ENCODE measurements around the gene B3GAT3. TPM values are rescaled to one million over a fixed set of nuclear protein-coding genes. Genes with fewer than 3 reads are reported as not detected.
A peak's percentile ranks its signal among the peaks of the same experiment; 100 is the strongest.

The B3GAT3 gene
- total RNA-seq, 1 experiment from 2014 or later = 65.8 TPM

DNA sequence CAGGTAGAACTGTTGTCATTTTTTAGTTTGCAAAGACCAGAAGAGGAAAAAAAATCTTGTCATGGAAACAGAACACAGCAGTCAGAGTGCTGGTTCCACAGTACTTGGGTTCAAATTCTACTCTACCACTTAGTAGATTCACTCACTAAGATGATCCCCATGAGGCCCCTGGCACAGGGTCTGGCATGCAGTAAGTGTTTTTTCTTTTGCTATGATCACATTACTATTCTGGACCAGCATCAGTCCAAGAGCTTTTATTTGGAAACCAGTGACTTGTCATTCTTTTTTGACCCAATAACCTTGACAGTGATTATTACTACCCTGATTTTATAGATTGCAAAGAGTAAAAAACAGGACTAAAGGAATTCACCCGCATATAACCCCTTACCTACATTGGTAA, 52.2 kb downstream of the B3GAT3 start:
- H3F3A ChIP-seq (ENCODE audit: low read length, unreplicated experiment) = peaks cover 4% of the 10 kb centered on the region
- no peaks in the 10 kb centered on the region for H3K27me3 ChIP-seq (ENCODE audit: low read length)
- TF ChIP-seq EZH2 (IDR thresholded peaks at IDR 0.05; ENCODE audit: low read length, unreplicated experiment) = no peak
- TF ChIP-seq EZH2phosphoT487 (IDR thresholded peaks at IDR 0.05; ENCODE audit: borderline replicate concordance, low read length) = no peak
- TF ChIP-seq, protein P1, sequence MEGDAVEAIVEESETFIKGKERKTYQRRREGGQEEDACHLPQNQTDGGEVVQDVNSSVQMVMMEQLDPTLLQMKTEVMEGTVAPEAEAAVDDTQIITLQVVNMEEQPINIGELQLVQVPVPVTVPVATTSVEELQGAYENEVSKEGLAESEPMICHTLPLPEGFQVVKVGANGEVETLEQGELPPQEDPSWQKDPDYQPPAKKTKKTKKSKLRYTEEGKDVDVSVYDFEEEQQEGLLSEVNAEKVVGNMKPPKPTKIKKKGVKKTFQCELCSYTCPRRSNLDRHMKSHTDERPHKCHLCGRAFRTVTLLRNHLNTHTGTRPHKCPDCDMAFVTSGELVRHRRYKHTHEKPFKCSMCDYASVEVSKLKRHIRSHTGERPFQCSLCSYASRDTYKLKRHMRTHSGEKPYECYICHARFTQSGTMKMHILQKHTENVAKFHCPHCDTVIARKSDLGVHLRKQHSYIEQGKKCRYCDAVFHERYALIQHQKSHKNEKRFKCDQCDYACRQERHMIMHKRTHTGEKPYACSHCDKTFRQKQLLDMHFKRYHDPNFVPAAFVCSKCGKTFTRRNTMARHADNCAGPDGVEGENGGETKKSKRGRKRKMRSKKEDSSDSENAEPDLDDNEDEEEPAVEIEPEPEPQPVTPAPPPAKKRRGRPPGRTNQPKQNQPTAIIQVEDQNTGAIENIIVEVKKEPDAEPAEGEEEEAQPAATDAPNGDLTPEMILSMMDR (conservative IDR thresholded peaks at IDR 0.05; ENCODE audit: low read depth, low read length) = no peak
- H3K4me3 ChIP-seq (ENCODE audit: low read length) = no peak overlapping the region
- H3K27ac ChIP-seq (ENCODE audit: low read length) = no peak overlapping the region
- no peaks in the 10 kb centered on the region for H3K9me3 ChIP-seq (ENCODE audit: low read length)
- H3K36me3 ChIP-seq (ENCODE audit: low read depth, low read length) = peaks cover 71% of the 10 kb centered on the region
- ChIA-PET POLR2A (ENCODE audit: unreplicated experiment) (no interaction called here), CTCF (interaction anchor here (0.6 kb wide), 1 partner anchor 53 kb away, joined by 6 read pairs; no protein-coding TSS in a partner anchor)
- H3K9me2 ChIP-seq (replicated peaks; ENCODE audit: low read length) = no peaks in the 10 kb centered on the region
- peaks cover 59% of the 10 kb centered on the region for H4K20me1 ChIP-seq (ENCODE audit: low read length)
- peak overlapping the region; percentile 22; the same call in 1 of the 2 replicates for H3K4me2 ChIP-seq (ENCODE audit: low read length)
- peaks cover 22% of the 10 kb centered on the region for H3K4me1 ChIP-seq (ENCODE audit: insufficient read depth, low read length)
- H3K9ac ChIP-seq (ENCODE audit: low read length) = no peak overlapping the region
- no TSS peak for BruUV-seq (replicated peaks)
- intact Hi-C loops (cut with micrococcal nuclease) = no loop called here
- ATAC-seq (no peak), DNase-seq (no peak)
- H2AFZ ChIP-seq (ENCODE audit: low read length) = no peak overlapping the region
- peaks cover 94% of the 10 kb centered on the region for H3K79me2 ChIP-seq (ENCODE audit: low read length)

GRCh38 chr11:62567018-62567633, 54.7 kb downstream of the B3GAT3 start:
- H3K9ac ChIP-seq (ENCODE audit: low read length) = no peak overlapping the region
- DNase-seq (no peak), ATAC-seq (no peak)
- no TSS peak for BruUV-seq (replicated peaks)
- peaks cover 22% of the 10 kb centered on the region for H3K4me1 ChIP-seq (ENCODE audit: insufficient read depth, low read length)
- H3K36me3 ChIP-seq (ENCODE audit: low read depth, low read length) = peaks cover 78% of the 10 kb centered on the region
- peaks cover 57% of the 10 kb centered on the region for H4K20me1 ChIP-seq (ENCODE audit: low read length)
- no peak overlapping the region for H2AFZ ChIP-seq (ENCODE audit: low read length)
- peaks cover 11% of the 10 kb centered on the region for H3F3A ChIP-seq (ENCODE audit: low read length, unreplicated experiment)
- intact Hi-C loops (cut with micrococcal nuclease) = no loop called here
- H3K9me2 ChIP-seq (replicated peaks; ENCODE audit: low read length) = no peaks in the 10 kb centered on the region
- H3K4me2 ChIP-seq (ENCODE audit: low read length) = no peak overlapping the region
- peaks cover 88% of the 10 kb centered on the region for H3K79me2 ChIP-seq (ENCODE audit: low read length)
- TF ChIP-seq EZH2 (IDR thresholded peaks at IDR 0.05; ENCODE audit: low read length, unreplicated experiment) (no peak), EZH2phosphoT487 (IDR thresholded peaks at IDR 0.05; ENCODE audit: borderline replicate concordance, low read length) (no peak)
- TF ChIP-seq, protein P1 (conservative IDR thresholded peaks at IDR 0.05; ENCODE audit: low read depth, low read length) = no peak
- H3K9me3 ChIP-seq (ENCODE audit: low read length) = no peaks in the 10 kb centered on the region
- POLR2A ChIA-PET (ENCODE audit: unreplicated experiment) = no interaction called here
- H3K27ac ChIP-seq (ENCODE audit: low read length) = no peak overlapping the region
- CTCF ChIA-PET = no interaction called here
- no peak overlapping the region for H3K4me3 ChIP-seq (ENCODE audit: low read length)
- H3K27me3 ChIP-seq (ENCODE audit: low read length) = no peaks in the 10 kb centered on the region

DNA sequence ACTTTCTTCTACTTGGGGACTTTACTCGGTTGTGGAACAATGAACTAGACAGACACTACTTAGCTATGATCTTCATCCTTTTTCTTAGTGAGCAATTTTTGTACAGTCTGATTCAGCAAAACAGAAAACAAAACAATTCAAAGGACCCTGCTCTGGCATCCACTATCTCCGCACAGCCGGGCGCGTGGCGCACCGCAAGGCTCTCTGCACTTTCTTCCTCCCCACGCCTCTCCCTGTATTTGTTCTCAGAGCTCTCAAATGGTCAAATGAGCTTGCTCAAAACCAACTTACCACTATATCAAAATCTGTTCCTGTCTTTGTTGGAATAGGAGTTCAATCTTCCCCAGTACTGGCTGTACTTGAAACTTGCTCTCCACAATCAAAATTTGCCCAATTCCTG, 55.5 kb downstream of the B3GAT3 start:
- ATAC-seq (no peak), DNase-seq (no peak)
- Histone ChIP-seq H3K27me3 (ENCODE audit: low read length) (no peaks in the 10 kb centered on the region), H3K27ac (ENCODE audit: low read length) (no peak overlapping the region), H3K36me3 (ENCODE audit: low read depth, low read length) (peaks cover 74% of the 10 kb centered on the region), H3K4me3 (ENCODE audit: low read length) (no peak overlapping the region), H3K9ac (ENCODE audit: low read length) (no peak overlapping the region), H3K9me3 (ENCODE audit: low read length) (no peaks in the 10 kb centered on the region), H3K4me1 (ENCODE audit: insufficient read depth, low read length) (peaks cover 22% of the 10 kb centered on the region), H3K4me2 (ENCODE audit: low read length) (no peak overlapping the region), H2AFZ (ENCODE audit: low read length) (no peak overlapping the region), H3K79me2 (ENCODE audit: low read length) (peaks cover 79% of the 10 kb centered on the region), H3F3A (ENCODE audit: low read length, unreplicated experiment) (peaks cover 16% of the 10 kb centered on the region), H3K9me2 (replicated peaks; ENCODE audit: low read length) (no peaks in the 10 kb centered on the region), H4K20me1 (ENCODE audit: low read length) (peaks cover 48% of the 10 kb centered on the region)
- TF ChIP-seq EZH2phosphoT487 (IDR thresholded peaks at IDR 0.05; ENCODE audit: borderline replicate concordance, low read length) = no peak
- TF ChIP-seq EZH2 (IDR thresholded peaks at IDR 0.05; ENCODE audit: low read length, unreplicated experiment) = no peak
- TF ChIP-seq, protein P1 (conservative IDR thresholded peaks at IDR 0.05; ENCODE audit: low read depth, low read length) = no peak
- BruUV-seq (replicated peaks) = no TSS peak
- ChIA-PET CTCF (no interaction called here), POLR2A (ENCODE audit: unreplicated experiment) (no interaction called here)
- intact Hi-C loops (cut with micrococcal nuclease) = no loop called here

Measured in PC-3 (cell line).